GM12878 (cell line): ENCODE results near the gene RBM43. TPM values are rescaled to one million over a fixed set of nuclear protein-coding genes. Genes with fewer than 3 reads are reported as not detected.

ENCODE experiments used
- ATAC-seq: fragments of 200-7000 bp; cut with Tn5 transposase; 3 replicates; pipeline ENCODE4 v1.9.1; 2020; ENCODE audit warnings: mild to moderate bottlenecking, moderate library complexity
- BruUV-seq: library from RNA; stranded (reverse); fragments of 400-500 nt; replicated peaks from 2 replicates; lab custom pipeline; 2021; lab: Mats Ljungman, UMichigan
- CTCF ChIA-PET: fragments of 300-600 bp; sonication (Branson Sonifier 250); formaldehyde crosslinking; extraction: SDS; loops from one replicate; lab custom pipeline; 2021; ENCODE audit warnings: inconsistent platforms; lab: Yijun Ruan, JAX
- POLR2A ChIA-PET: fragments of 350-600 bp; formaldehyde crosslinking; extraction: SDS; loops from one replicate; lab custom pipeline; 2021; ENCODE audit warnings: inconsistent platforms; lab: Charles Lee
- RAD21 ChIA-PET: fragments of 300-600 bp; sonication (Branson Sonifier 250); formaldehyde crosslinking; loops from one replicate; lab custom pipeline; 2023; ENCODE audit warnings: antibody characterized with exemption; ENCODE audit not compliant: unreplicated experiment; lab: Charles Lee
- SMC1A ChIA-PET: fragments of 300-600 bp; sonication (Branson Sonifier 250); formaldehyde crosslinking; loops from one replicate; lab custom pipeline; 2023; ENCODE audit not compliant: unreplicated experiment, uncharacterized antibody; lab: Charles Lee
- DNase-seq: peaks from one replicate; pipeline ENCODE4 v3.0.0-alpha.2; 2011; ENCODE audit warnings: low read depth, low spot score
- FAIRE-seq: peaks from 3 replicates; lab custom pipeline; 2011; peaks lifted over from hg19 to GRCh38; lab: Jason Lieb, UNC
- H2AFZ ChIP-seq: 2 replicates; pipeline ENCODE4 v1.6.0; 2011; ENCODE audit warnings: low read depth, low read length, control low read depth; ENCODE audit not compliant: control insufficient read depth
- H3K27ac ChIP-seq: 2 replicates; pipeline ENCODE4 v1.5.1; 2011; ENCODE audit warnings: control low read depth; ENCODE audit not compliant: control insufficient read depth, insufficient read depth
- H3K27me3 ChIP-seq, 2 experiments: replicated peaks in 1 of 2; 2 replicates each; pipeline versions ENCODE4 v1.6.0 to v1.6.1; 2011; ENCODE audit warnings: low read length in 1 of 2; ENCODE audit not compliant: control insufficient read depth in 2 of 2, insufficient read depth in 2 of 2
- H3K36me3 ChIP-seq, 2 experiments: 2 replicates each; pipeline ENCODE4 v1.5.1; 2011; ENCODE audit warnings: low read length in 1 of 2; ENCODE audit not compliant: control insufficient read depth in 2 of 2, insufficient read depth in 2 of 2
- H3K4me1 ChIP-seq: 2 replicates; pipeline ENCODE4 v1.6.1; 2011; ENCODE audit warnings: mild to moderate bottlenecking, low read length, moderate library complexity, mixed read lengths; ENCODE audit not compliant: control insufficient read depth, insufficient read depth
- H3K4me2 ChIP-seq: 2 replicates; pipeline ENCODE4 v1.6.0; 2011; ENCODE audit warnings: control low read depth; ENCODE audit not compliant: control insufficient read depth, insufficient read depth
- H3K4me3 ChIP-seq: fragments of 200-600 bp; sonication (generic); 2 replicates; pipeline ENCODE4 v1.5.1; 2016
- H3K79me2 ChIP-seq: 2 replicates; pipeline ENCODE4 v1.6.0; 2011; ENCODE audit warnings: low read length; ENCODE audit not compliant: control insufficient read depth, insufficient read depth
- H3K9ac ChIP-seq: 2 replicates; pipeline ENCODE4 v1.8.0; 2011; ENCODE audit warnings: low read length, control low read depth, mixed read lengths; ENCODE audit not compliant: control insufficient read depth, insufficient read depth
- H3K9me3 ChIP-seq: replicated peaks from 3 replicates; pipeline ENCODE4 v1.5.1; 2011; ENCODE audit warnings: mild to moderate bottlenecking, low read length; ENCODE audit not compliant: control insufficient read depth, insufficient read depth
- H4K20me1 ChIP-seq: 2 replicates; pipeline ENCODE4 v1.6.0; 2011; ENCODE audit not compliant: control insufficient read depth, insufficient read depth
- BRCA1 ChIP-seq: IDR thresholded peaks from 2 replicates; pipeline ENCODE4 v1.6.1; 2011; ENCODE audit warnings: low read depth, low read length, improper control_type of control experiment
- CHD4 ChIP-seq: fragments of 200-600 bp; sonication (generic); IDR thresholded peaks from 2 replicates; pipeline ENCODE4 v1.6.1; 2016; ENCODE audit warnings: mild to moderate bottlenecking
- EGR1 ChIP-seq, 2 experiments: IDR thresholded peaks; 1 replicate in 1 of 2; 2 replicates in 1 of 2; pipeline ENCODE4 v1.6.1; 2011 to 2012; ENCODE audit warnings: low read depth in 2 of 2, low read length in 2 of 2, borderline replicate concordance in 1 of 2, mild to moderate bottlenecking in 1 of 2, moderate library complexity in 1 of 2
- HCFC1 ChIP-seq: fragments of 150-350 bp; IDR thresholded peaks from 2 replicates; pipeline ENCODE4 v1.6.1; 2014; ENCODE audit warnings: low read length
- HDAC6 ChIP-seq: fragments of 200-600 bp; sonication (generic); IDR thresholded peaks from one replicate; pipeline ENCODE4 v1.8.0; 2017; ENCODE audit warnings: antibody characterized with exemption; ENCODE audit not compliant: unreplicated experiment
- MLLT1 ChIP-seq: fragments of 450-650 bp; IDR thresholded peaks from 2 replicates; pipeline ENCODE4 v1.6.1; 2016; ENCODE audit warnings: mild to moderate bottlenecking
- PAX8 ChIP-seq: fragments of 450-650 bp; IDR thresholded peaks from 2 replicates; pipeline ENCODE4 v1.6.1; 2017; ENCODE audit warnings: mild to moderate bottlenecking, moderate library complexity
- PBX3 ChIP-seq: IDR thresholded peaks from 2 replicates; pipeline ENCODE4 v1.6.1; 2011; ENCODE audit warnings: mild to moderate bottlenecking, low read depth, low read length, moderate library complexity; ENCODE audit not compliant: insufficient replicate concordance
- RAD21 ChIP-seq: IDR thresholded peaks from 2 replicates; pipeline ENCODE4 v1.6.1; 2011; ENCODE audit warnings: mild to moderate bottlenecking, low read depth, low read length, moderate library complexity; ENCODE audit not compliant: insufficient read depth
- SREBF1 ChIP-seq: IDR thresholded peaks from 2 replicates; pipeline ENCODE4 v1.6.1; 2012; ENCODE audit warnings: mild to moderate bottlenecking, low read length
- WRNIP1 ChIP-seq: IDR thresholded peaks from 2 replicates; pipeline ENCODE4 v1.6.1; 2011; ENCODE audit warnings: low read depth, low read length, improper control_type of control experiment, borderline replicate concordance
- ZBTB33 ChIP-seq: fragments of 450-650 bp; IDR thresholded peaks from 2 replicates; pipeline ENCODE4 v1.6.1; 2017; ENCODE audit warnings: mild to moderate bottlenecking
- ZSCAN29 ChIP-seq: fragments of 450-650 bp; IDR thresholded peaks from 2 replicates; pipeline ENCODE4 v1.6.1; 2017; ENCODE audit warnings: mild to moderate bottlenecking, moderate library complexity
- WGBS: methylation state at CpG from one replicate; pipeline ENCODE4 v1.1.6; 2016; ENCODE audit warnings: low lambda C conversion rate; ENCODE audit not compliant: insufficient replicate concordance, insufficient coverage; ENCODE audit errors: missing lambda C conversion rate; 5-methylcytosine and 5-hydroxymethylcytosine counted together
- in situ Hi-C: fragments of 300-500 bp; cut with MboI; formaldehyde crosslinking; loops from 9 replicates; pipeline ENCODE4 v1.14.3; 2018; ENCODE audit warnings: mixed read lengths
- intact Hi-C: fragments of 100-400 bp; cut with micrococcal nuclease; formaldehyde crosslinking; loops from one replicate; pipeline ENCODE4 v1.14.2; 2022; ENCODE audit not compliant: unreplicated experiment
- polyA plus RNA-seq, 11 experiments: library from polyadenylated mRNA; depleted of rRNA in 4 of 11; unstranded in 6 of 11; stranded (reverse) in 5 of 11; fragments of >200 nt; fragmentation: Nextera tagmentation in 4 of 11; fragmentation: Illumina TruSeq in 1 of 11; extraction: Ambion mirVana in 4 of 11; extraction: Trizol in 1 of 11; gene quantifications; 1 replicate in 1 of 11; 2 replicates in 10 of 11; pipeline versions ENCODE4 v1.2.1 to v1.2.3, GENCODE V29; 2011 to 2016; ENCODE audit warnings: inconsistent platforms in 2 of 11, missing spikeins in 2 of 11, low read depth in 1 of 11
- total RNA-seq, 4 experiments: library from RNA; depleted of rRNA in 3 of 4; stranded (reverse); fragments of >200 nt in 3 of 4; fragmentation: Illumina TruSeq in 1 of 4; extraction: Trizol in 1 of 4; gene quantifications; 2 replicates each; pipeline versions ENCODE4 v1.2.1 to v1.2.3, GENCODE V29; 2013 to 2021

RBM43 gene
- total and polyA plus RNA-seq, 10 of the 15 experiments (the other 5 are each of a cell fraction or from before 2014, with no cell fraction given) = 0.86 to 5.3 (median 2.6) TPM

GRCh38 chr2:151277067-151277466, 15.4 kb upstream of the RBM43 start:
- no peak overlapping the region for H3K4me2 ChIP-seq
- H3K9ac ChIP-seq = no peak overlapping the region
- ChIA-PET SMC1A (interaction anchor here (0.6 to 2.5 kb wide), 5 partner anchors 8 to 114 kb away, joined by 3 to 5 read pairs (median 3); no protein-coding TSS in a partner anchor), CTCF (no interaction called here), POLR2A (no interaction called here), RAD21 (interaction anchor here (0.7 kb wide), 1 partner anchor 902 kb away, joined by 3 read pairs; no protein-coding TSS in a partner anchor)
- H3K4me1 ChIP-seq = no peaks in the 10 kb centered on the region
- intact Hi-C loops (no loop called here), in situ Hi-C loops (loop anchor here (25.0 kb wide), 2 partner anchors 135 to 1435 kb away; partner anchors contain the start of genes ARL6IP6, PRPF40A and RIF1)
- WGBS = 92% methylated on average over 1 of the region's 1 CpG
- H3K27me3 ChIP-seq = no peaks in the 10 kb centered on the region
- no peak for FAIRE-seq
- no peaks in the 10 kb centered on the region for H3K79me2 ChIP-seq
- no peaks in the 10 kb centered on the region for H4K20me1 ChIP-seq
- peaks cover 7 to 39% of the 10 kb centered on the region in 2 experiments for H3K36me3 ChIP-seq
- no peak for DNase-seq
- H3K4me3 ChIP-seq = no peak overlapping the region
- BruUV-seq = TSS peak; percentile 2
- no peak overlapping the region for H2AFZ ChIP-seq
- H3K9me3 ChIP-seq = no peaks in the 10 kb centered on the region
- no peak overlapping the region for H3K27ac ChIP-seq
- TF ChIP-seq SREBF1 = no peak
- TF ChIP-seq RAD21 = no peak
- TF ChIP-seq ZSCAN29 = no peak
- no peak for TF ChIP-seq PBX3
- no peak for TF ChIP-seq ZBTB33
- TF ChIP-seq CHD4 = no peak
- TF ChIP-seq MLLT1 = no peak
- no peak for TF ChIP-seq BRCA1
- no peak for TF ChIP-seq HCFC1
- no peak for TF ChIP-seq WRNIP1
- TF ChIP-seq PAX8 = no peak
- no peak for TF ChIP-seq EGR1 (IDR thresholded peaks at IDR 0.05; ENCODE audit: borderline replicate concordance in 1 of 2, low read depth in 2 of 2, low read length in 2 of 2)
- no peak for TF ChIP-seq HDAC6
- no peak for ATAC-seq
